Effector CD4-positive, alpha-beta T cell (primary cell): Measurements from ENCODE around the gene C8B.

ENCODE experiments used
- DNase-seq: peaks from one replicate; pipeline ENCODE4 v3.0.0-alpha.2; 2020

C8B gene

DNA sequence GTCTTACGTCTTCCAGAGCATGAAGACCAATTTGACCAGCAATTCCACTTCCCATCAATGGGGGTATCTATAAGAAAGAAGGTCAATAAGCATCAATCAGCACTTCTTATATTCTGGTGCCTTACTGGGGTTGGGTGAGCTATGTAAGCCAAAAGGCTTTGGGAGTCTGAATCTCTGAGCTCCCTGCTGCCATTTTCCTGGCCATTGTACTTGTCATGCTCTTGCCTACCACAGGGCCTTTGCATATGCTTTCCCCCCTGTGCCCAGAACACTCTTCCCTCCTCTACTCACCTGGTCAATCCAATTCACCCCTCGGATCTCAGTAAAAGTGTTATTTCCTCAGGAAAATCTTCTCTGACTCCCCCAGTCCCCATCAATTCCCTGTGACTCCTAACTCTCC is 36.3 kb downstream of the C8B start:
- no peak for DNase-seq

GRCh38 chr1:56927986-56928385 is 37.8 kb downstream of the C8B start:
- DNase-seq, result no peak

GRCh38 chr1:56927171-56927570 is 38.6 kb downstream of the C8B start:
- DNase-seq, result no peak

DNA sequence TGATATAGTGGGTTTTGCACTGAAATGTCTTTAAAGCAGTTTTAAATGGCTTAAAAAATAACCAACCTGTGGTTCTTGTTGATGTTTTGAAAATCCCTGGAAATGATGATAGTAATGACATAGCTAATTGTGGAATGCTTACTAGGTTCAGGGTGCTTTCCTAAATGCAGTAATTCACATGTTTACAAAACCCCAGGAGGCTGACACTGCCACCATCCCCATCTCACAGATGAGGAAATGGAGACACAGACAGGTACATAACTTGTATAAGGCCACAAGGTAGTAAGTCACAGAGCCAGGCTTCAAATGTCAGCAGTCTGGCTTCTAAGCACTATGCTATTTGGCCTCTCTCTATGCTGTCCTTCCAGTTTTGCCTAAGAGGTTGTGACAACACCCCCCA is 40.6 kb downstream of the C8B start:
- DNase-seq, result no peak

DNA sequence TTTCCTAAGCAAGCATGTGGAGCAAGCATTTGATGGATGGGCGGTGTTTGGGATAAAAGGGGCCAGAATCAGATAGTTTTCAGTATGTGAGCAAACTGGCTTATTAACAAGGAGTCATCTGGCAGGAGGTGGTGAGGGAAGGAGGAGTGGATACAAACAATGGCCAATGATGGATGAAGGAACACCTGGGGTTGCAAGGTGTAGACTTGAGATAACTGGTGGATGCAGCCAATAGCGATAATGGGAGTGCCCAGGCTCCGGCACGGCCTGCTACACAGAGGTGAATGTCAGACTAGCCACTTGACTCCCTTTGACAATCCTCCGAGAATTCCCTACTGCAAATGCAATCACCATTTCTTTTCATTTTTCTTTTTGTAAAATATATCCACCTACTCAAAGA is 41.7 kb downstream of the C8B start:
- DNase-seq, result no peak

DNA sequence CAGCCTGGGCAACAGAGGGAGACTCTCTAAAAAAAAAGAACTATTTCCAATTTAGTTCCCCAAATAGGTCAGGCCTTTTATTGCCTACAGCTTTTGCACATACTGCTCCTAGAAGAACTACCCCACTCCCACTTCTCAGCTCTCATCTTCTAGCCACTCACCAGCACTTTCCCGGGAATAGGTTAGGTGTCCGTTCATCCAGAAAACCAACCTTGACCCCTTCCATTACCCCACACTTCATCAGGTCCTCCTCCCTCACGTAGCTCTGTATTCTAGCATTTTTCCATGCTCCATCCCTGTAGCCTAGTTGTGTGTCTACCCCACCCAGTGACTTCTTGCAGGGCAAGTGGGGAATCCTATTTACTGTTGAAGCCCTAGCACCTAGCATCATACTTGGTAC is 42.6 kb downstream of the C8B start:
- no peak for DNase-seq

- DNase-seq, result no peak
Measured at GRCh38 chr1:56922507-56922906, 43.3 kb downstream of the C8B start.

DNA sequence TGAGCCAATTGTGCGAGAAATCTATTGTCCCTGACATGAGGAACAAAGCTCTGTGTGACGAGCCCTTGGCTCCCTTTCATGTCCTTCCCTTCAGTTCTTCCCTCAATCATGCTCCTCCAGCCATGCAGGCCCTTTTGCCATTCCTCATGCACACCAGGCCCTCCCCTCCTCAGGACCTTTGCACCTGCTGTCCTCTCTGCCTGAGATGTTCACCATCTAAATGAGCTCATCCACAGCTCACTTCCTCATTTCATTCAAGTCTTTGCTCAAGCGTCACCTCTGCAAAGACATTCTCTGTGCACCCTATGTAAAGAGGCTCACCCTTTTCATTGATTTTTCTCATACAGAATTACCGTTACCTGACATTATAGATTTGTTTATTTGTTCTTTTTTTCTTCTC is 43.7 kb downstream of the C8B start:
- DNase-seq, result no peak

DNA sequence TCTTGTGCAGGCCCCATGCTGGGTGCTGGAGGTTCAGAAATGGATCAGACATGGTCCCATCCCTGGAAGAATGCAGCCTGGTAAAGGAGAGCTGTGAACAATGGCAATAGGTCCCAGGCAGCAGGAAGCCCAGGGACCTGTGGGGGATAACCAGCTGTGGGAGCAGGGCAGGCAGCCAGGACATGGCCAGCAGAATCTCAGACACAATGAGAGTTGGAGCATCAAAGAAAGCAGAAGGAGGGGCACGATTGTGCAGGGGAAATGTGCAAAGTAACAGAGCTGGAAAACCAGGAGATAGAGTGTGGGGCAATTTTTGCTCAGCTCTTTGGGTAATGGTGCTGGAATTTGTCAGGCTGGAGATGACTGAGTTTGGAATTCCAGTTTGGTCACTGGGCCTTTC is 44.3 kb downstream of the C8B start:
- no peak for DNase-seq

DNA sequence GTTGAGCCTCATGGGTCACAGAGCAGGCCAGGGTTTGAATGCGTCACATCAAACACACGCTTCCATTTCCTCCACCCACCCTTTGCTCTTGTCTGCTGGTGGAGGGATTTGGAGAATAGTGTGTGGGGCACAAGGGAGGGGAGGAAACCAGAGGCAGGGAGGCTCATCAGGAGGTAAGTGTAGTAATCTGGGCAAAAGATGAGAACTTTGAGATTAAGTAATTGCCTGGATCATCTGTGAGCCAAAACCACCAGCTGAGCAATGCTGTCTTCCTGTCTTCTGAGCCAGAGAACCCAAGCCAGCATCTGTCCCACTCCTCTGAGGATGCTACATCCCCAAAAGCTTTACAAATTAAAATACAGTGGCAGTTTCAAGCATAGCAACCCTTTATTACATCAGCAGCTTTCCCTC is 45.2 kb downstream of the C8B start:
- no peak for DNase-seq

DNA sequence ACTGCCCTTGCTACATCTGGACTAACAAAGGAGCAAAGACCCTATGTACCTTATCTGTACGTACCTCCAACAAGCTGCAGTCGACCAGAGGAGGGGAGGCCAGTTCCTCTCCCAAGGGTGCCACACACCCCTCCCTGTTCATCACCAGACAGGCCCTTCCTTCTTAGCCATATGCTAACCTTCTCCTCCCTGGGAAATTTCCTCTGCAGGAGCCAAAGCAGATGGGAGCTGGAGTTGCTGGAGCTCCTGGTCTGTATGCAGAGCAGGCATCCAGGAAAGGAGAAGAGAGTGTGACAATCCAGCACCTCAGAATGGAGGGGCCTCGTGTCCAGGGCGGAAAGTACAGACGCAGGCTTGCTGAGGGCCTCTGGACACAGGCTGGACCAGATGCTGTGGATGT is 48.5 kb downstream of the C8B start:
- DNase-seq, result no peak

GRCh38 chr1:56916630-56917029 is 49.2 kb downstream of the C8B start:
- no peak for DNase-seq

- DNase-seq, result no peak
Measured at GRCh38 chr1:56915960-56916359, 49.9 kb downstream of the C8B start.

DNA sequence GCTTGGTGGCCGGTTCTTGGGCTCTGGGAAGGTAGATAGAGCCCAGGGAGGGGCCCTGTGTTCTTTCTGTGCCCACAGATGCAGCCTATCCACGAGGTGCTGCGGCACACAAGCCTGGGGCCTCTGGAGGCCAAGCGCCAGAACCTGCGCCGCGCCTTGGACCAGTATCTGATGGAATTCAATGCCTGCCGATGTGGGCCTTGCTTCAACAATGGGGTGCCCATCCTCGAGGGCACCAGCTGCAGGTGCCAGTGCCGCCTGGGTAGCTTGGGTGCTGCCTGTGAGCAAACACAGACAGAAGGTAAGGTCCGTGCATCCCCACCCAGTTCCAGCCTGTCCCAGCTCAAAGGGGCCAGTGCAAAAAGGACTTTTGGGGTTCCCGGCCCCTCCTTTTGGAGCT is 53.5 kb downstream of the C8B start:
- DNase-seq, result no peak

DNA sequence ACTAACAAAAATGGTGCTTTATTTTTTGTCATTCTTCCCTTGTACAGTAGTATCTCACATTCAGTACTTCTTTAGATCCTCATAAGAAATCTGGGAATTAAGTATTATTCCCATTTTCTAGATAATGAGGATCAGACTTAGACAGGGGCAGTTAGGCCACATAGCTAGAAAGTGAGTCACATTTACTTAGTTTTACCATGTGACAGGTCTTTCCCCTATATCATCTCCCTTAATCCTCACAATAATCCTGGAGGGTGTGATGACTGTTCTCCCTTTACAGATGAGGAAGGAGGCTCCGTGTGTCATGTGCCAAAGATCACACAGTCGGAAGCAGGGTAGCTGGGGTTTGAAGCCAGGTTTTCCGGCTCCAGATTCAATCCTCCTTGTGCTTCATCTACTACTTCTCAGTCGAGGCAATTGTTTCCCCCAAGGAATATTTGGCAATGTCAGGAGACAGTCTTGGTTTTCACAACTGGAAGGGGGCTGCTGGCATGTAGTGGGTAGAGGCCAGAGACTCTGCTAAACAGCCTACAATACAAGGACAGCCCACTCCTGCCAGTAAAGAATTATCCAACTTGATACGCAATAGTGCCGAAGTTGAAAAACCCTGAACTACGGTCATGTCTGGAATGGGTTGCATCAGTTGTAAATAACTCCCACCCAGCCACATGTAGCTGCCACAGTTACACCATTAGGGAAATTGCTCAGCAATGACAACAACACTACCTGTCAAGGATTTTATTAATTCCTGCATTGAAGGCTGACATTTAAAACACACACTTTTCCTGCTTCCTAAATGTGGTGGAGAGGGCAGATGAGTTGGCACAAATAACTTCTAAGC is 54.5 kb downstream of the C8B start:
- no peak for DNase-seq

DNA sequence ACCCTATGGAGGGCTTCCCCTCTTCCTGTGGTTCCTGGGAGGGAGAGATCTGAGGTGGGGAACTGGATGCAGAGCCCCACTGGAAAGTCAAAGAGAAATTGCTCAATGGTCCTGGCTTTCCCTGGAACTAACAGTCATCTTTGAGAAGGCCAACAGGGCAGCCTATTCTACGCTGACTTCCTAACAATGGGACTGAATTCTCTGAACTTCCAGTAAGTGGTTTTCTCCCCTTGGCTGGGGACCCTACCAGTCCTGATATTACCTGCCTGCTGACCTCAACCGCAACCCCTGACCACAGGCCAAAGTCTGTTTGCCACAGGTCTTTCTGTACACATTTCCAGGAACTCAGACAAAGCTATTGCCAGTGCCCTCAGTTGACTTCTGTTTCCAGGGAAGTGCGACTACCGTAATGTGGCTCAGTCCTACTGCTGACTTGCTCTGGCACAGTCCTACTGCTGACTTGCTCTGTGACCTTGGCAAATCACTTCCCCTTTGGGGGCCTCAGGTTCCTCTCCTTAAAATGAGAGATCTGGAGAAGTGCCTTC is 55.3 kb downstream of the C8B start:
- DNase-seq, result no peak

DNA sequence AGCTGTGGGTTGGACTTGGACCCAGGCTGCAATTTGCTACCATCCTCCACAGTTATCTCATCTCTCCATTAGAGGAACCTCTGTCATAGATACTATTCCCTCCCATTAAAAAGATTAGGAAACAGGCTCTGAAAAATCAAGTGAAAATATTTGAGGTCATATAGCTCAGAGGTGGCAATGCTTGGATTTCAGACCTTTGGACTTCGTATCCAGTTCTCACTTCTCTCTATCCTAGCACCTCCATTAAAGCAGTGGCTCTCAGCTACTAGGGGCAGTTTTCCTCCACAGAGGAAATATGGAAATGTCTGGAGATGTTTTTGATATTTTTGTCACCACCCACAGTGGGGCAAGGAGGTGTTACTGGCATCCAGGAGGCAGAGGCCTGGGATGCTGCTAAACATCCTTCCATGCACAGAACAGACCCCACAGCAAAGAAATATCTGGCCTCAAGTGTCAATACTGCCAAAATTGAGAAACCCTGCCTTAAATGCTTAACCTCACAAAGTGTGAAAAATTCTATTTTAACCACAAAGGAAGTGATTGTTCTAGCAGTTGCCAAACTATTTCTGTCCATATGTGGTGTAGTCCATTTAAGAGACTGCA is 57.1 kb downstream of the C8B start:
- DNase-seq, result no peak

DNA sequence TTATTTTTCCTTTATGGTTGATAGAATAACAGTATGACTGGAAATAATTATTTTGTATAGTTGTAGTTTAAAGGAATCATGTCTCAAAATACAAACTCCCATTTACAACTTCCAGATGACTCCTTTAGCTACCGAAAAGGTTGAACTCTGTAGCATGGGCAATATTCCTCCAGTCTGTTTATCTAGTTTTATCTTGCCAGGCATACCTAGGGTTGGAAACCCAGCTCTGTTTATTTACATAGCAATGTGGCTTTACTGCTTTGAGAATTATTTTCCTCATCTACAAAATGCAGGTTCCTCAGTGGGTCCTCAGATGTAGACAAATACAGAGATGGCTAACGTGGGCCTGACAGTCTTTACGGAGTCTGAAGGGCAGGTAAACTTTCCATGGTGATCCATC is 60.1 kb downstream of the C8B start:
- no peak for DNase-seq

DNA sequence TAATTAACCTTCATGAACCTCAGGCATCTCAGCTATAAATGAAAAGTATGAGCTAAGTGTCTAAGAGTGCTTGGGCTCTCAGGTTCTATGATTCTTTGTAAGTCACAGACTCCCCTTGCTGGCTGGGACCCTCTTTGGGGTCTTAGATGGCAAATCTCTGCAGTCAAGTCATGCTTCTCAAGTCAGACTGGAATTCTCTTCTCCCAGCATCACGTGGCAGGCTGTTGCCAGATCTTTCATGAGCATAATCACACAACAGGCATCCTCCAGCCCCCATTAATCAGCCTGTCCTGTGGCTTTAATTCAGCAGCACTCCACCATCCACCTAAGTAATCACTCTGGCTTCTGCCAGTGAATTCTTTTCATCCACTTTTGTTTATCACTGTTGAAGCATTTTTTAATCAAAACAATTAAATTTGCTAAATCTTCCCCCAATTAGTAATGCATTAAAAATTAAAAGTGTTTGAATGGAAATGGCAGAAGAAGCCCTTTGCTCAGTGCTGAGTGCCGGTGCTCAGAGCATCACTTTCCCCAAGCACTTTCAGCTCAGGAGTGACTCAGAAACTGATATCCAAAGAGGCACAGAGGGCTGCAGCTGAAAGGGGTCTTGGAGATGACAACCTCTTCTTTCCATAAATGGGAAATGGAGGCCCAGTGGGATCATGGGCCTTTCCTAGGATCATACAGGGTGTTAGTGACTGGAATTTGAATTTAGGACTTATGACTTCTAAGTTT is 61.0 kb downstream of the C8B start:
- no peak for DNase-seq

DNA sequence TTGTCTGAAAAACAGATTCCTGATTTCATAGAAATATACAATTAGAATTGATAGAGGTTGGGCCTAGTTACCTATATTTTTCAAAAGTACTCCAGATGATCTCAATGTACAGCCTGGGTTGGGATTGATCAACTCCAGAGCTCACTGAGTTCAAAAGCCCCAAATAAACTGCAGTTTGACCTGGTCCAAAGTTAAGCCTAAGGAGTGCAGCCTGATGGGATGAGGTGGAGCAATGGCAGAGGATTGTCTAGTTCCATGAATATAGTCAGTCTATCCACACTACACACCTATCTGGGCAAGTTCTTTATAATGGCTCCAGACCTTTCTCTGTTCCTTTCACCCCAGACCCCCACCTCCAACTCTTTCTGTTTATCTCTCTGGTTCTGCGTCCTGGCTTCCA is 62.0 kb downstream of the C8B start:
- DNase-seq, result no peak

GRCh38 chr1:56901716-56902115 is 64.1 kb downstream of the C8B start:
- no peak for DNase-seq

GRCh38 chr1:56898879-56899278 is 66.9 kb downstream of the C8B start:
- DNase-seq, result no peak

DNA sequence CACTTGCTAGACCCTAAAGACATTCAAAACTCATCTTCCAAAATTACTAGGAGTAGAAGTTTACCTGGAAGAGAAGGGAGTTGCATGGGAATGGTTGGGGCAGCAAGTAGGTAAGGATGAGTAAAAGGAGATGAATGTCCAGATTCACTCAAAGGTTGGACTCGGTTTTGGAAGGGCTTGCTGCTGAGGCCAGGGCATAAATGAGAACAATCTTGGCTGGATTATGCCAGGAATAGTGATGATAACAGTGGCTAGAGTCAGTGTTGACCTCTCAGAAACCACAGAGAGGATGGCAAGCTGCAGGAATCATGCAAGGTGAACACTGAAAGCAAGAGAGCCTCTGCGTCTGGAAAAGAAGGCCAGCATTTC is 67.8 kb downstream of the C8B start:
- no peak for DNase-seq
